IPS DF 6.9 (cell line): Measurements from ENCODE around the gene TTC7B.
"Not testable (repeated sequence)": the region's sequence is repeated elsewhere in the genome, so short reads cannot be mapped to it uniquely, and the experiment has no call there.

Source experiments
- DNase-seq: peaks from one replicate; pipeline ENCODE4 v3.0.0-alpha.2; 2013; ENCODE audit warnings: low read depth, low spot score
- H3K27ac ChIP-seq: one replicate; pipeline ENCODE4 v1.5.1; 2013; ENCODE audit warnings: low read length, control low read depth
- H3K27me3 ChIP-seq: 2 replicates; pipeline ENCODE4 v1.6.1; 2013; ENCODE audit warnings: mild to moderate bottlenecking, low read length; ENCODE audit not compliant: control insufficient read depth, insufficient read depth
- H3K36me3 ChIP-seq: 2 replicates; pipeline ENCODE4 v1.6.1; 2013; ENCODE audit warnings: low read length; ENCODE audit not compliant: control insufficient read depth, insufficient read depth
- H3K4me1 ChIP-seq: 2 replicates; pipeline ENCODE4 v1.6.1; 2013; ENCODE audit warnings: low read length; ENCODE audit not compliant: control insufficient read depth, insufficient read depth
- H3K4me3 ChIP-seq: 2 replicates; pipeline ENCODE4 v1.5.1; 2013; ENCODE audit warnings: mild to moderate bottlenecking, low read length
- H3K9me3 ChIP-seq: 2 replicates; pipeline ENCODE4 v1.6.1; 2013; ENCODE audit warnings: low read length, inconsistent platforms; ENCODE audit not compliant: control insufficient read depth, insufficient read depth
- WGBS: extraction: QIAGEN DNeasy Blood & Tissue Kit; methylation state at CpG from one replicate; pipeline ENCODE4 v1.1.7; 2013; ENCODE audit warnings: mixed read lengths, missing lambda C conversion rate; ENCODE audit not compliant: insufficient read length, insufficient coverage; 5-methylcytosine and 5-hydroxymethylcytosine counted together

The TTC7B gene

GRCh38 chr14:90831821-90832220 lies 15.6 kb upstream of the TTC7B start:
- Histone ChIP-seq H3K4me1 (peaks cover 3% of the 10 kb centered on the region; the same call in 1 of the 2 replicates), H3K36me3 (no peaks in the 10 kb centered on the region)

GRCh38 chr14:90830931-90831701 lies 14.9 kb upstream of the TTC7B start:
- Histone ChIP-seq H3K4me3 (no peak overlapping the region), H3K36me3 (no peaks in the 10 kb centered on the region), H3K27ac (no peak overlapping the region), H3K9me3 (no peaks in the 10 kb centered on the region), H3K27me3 (peaks cover 1% of the 10 kb centered on the region; the same call in 1 of the 2 replicates), H3K4me1 (peaks cover 3% of the 10 kb centered on the region; the same call in 1 of the 2 replicates)
- no peak for DNase-seq
- WGBS, result no CpG with 5 or more reads among the region's 26 CpGs

More at GRCh38 chr14:90831821-90832220, 15.6 kb upstream of the TTC7B start:
- Histone ChIP-seq H3K27ac (no peak overlapping the region), H3K9me3 (no peaks in the 10 kb centered on the region), H3K27me3 (0 out of 2 replicates have a peak, but pooled peaks cover 1% of the 10 kb centered on the region), H3K4me3 (no peak overlapping the region)
- no CpG with 5 or more reads among the region's 10 CpGs for WGBS
- no peak for DNase-seq

GRCh38 chr14:90829677-90830076 lies 13.4 kb upstream of the TTC7B start:
- Histone ChIP-seq H3K36me3 (no peaks in the 10 kb centered on the region), H3K9me3 (no peaks in the 10 kb centered on the region), H3K4me3 (no peak overlapping the region), H3K27me3 (peaks cover 1% of the 10 kb centered on the region; the same call in 1 of the 2 replicates), H3K4me1 (peaks cover 3% of the 10 kb centered on the region; the same call in 1 of the 2 replicates), H3K27ac (no peak overlapping the region)
- WGBS, result no CpG with 5 or more reads among the region's 4 CpGs
- no peak for DNase-seq

- no peaks in the 10 kb centered on the region for H3K9me3 ChIP-seq
- DNase-seq, result no peak
- peaks cover 3% of the 10 kb centered on the region; the same call in 1 of the 2 replicates for H3K4me1 ChIP-seq
- no peak overlapping the region for H3K4me3 ChIP-seq
- peaks cover 1% of the 10 kb centered on the region; the same call in 1 of the 2 replicates for H3K27me3 ChIP-seq
- no CpG with 5 or more reads among the region's 17 CpGs for WGBS
- H3K27ac ChIP-seq, result no peak overlapping the region
- no peaks in the 10 kb centered on the region for H3K36me3 ChIP-seq
These were observed 12.6 kb upstream of the TTC7B start for GRCh38 chr14:90828642-90829487.

GRCh38 chr14:90827919-90828610 lies 11.8 kb upstream of the TTC7B start:
- no CpG with 5 or more reads among the region's 42 CpGs for WGBS
- Histone ChIP-seq H3K4me1 (peaks cover 3% of the 10 kb centered on the region; the same call in 1 of the 2 replicates), H3K36me3 (no peaks in the 10 kb centered on the region), H3K27me3 (peaks cover 1% of the 10 kb centered on the region; the same call in 1 of the 2 replicates), H3K27ac (no peak overlapping the region), H3K9me3 (no peaks in the 10 kb centered on the region), H3K4me3 (no peak overlapping the region; the same call in 1 of the 2 replicates)
- DNase-seq, result peak; percentile 70

GRCh38 chr14:90823542-90823941 lies 7.3 kb upstream of the TTC7B start:
- H3K27me3 ChIP-seq, H3K4me1 ChIP-seq, H3K36me3 ChIP-seq, DNase-seq, H3K4me3 ChIP-seq, H3K9me3 ChIP-seq, H3K27ac ChIP-seq: not testable (repeated sequence)
- no CpG with 5 or more reads among the region's 4 CpGs for whole genome bisulfite sequencing

- no peaks in the 10 kb centered on the region for H3K9me3 ChIP-seq
- H3K4me3 ChIP-seq, result no peak overlapping the region
- DNase-seq, result no peak
- WGBS, result no CpG with 5 or more reads among the region's 11 CpGs
- no peak overlapping the region for H3K27ac ChIP-seq
- H3K36me3 ChIP-seq, result no peaks in the 10 kb centered on the region
- H3K27me3 ChIP-seq, result no peaks in the 10 kb centered on the region
- H3K4me1 ChIP-seq, result no peaks in the 10 kb centered on the region
These were observed 4.7 kb upstream of the TTC7B start for GRCh38 chr14:90820958-90821357.

- no peak overlapping the region for H3K4me3 ChIP-seq
- no peaks in the 10 kb centered on the region for H3K4me1 ChIP-seq
- H3K36me3 ChIP-seq, result no peaks in the 10 kb centered on the region
- no peak overlapping the region for H3K27ac ChIP-seq
- H3K27me3 ChIP-seq, result no peaks in the 10 kb centered on the region
- WGBS, result no CpG with 5 or more reads among the region's 5 CpGs
- no peak for DNase-seq
- no peaks in the 10 kb centered on the region for H3K9me3 ChIP-seq
These were observed 3.6 kb upstream of the TTC7B start for GRCh38 chr14:90819734-90820393.

GRCh38 chr14:90818715-90819114 lies 2.5 kb upstream of the TTC7B start:
- no peaks in the 10 kb centered on the region for H3K27me3 ChIP-seq
- H3K9me3 ChIP-seq, result no peaks in the 10 kb centered on the region
- no CpG with 5 or more reads among the region's 3 CpGs for WGBS
- H3K4me1 ChIP-seq, result no peaks in the 10 kb centered on the region
- H3K36me3 ChIP-seq, result no peaks in the 10 kb centered on the region
- DNase-seq, result no peak
- no peak overlapping the region for H3K27ac ChIP-seq
- no peak overlapping the region for H3K4me3 ChIP-seq
